Measurements from ENCODE around the gene NYAP1.

DNA sequence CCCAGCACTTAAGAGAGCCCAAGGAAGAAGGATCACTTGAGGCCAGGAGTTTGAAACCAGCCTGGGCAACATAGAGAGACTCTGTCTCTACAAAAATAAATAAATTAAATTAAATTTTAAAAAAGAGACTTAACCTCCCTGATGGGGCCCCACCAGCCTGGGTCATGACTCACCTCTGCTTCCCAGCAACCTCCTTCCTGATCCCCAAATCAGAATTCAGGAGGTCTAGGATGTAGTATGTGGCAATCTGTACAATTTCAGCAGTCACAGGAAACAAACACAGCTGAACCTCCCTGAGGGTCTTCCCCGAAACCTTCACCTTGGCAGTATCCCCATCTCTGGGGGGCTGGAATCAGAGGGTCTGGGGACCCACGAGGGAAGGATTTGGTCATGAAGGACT, 37.7 kb upstream of the NYAP1 start:
- TF ChIP-seq, protein P1, sequence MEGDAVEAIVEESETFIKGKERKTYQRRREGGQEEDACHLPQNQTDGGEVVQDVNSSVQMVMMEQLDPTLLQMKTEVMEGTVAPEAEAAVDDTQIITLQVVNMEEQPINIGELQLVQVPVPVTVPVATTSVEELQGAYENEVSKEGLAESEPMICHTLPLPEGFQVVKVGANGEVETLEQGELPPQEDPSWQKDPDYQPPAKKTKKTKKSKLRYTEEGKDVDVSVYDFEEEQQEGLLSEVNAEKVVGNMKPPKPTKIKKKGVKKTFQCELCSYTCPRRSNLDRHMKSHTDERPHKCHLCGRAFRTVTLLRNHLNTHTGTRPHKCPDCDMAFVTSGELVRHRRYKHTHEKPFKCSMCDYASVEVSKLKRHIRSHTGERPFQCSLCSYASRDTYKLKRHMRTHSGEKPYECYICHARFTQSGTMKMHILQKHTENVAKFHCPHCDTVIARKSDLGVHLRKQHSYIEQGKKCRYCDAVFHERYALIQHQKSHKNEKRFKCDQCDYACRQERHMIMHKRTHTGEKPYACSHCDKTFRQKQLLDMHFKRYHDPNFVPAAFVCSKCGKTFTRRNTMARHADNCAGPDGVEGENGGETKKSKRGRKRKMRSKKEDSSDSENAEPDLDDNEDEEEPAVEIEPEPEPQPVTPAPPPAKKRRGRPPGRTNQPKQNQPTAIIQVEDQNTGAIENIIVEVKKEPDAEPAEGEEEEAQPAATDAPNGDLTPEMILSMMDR (IDR thresholded peaks at IDR 0.05) = no peak
- TF ChIP-seq POLR2AphosphoS5 (IDR thresholded peaks at IDR 0.05) (no peak), POLR2A (IDR thresholded peaks at IDR 0.05; ENCODE audit: low read depth) (no peak)
